ENCODE results near the gene MEPCE.

MEPCE gene

DNA sequence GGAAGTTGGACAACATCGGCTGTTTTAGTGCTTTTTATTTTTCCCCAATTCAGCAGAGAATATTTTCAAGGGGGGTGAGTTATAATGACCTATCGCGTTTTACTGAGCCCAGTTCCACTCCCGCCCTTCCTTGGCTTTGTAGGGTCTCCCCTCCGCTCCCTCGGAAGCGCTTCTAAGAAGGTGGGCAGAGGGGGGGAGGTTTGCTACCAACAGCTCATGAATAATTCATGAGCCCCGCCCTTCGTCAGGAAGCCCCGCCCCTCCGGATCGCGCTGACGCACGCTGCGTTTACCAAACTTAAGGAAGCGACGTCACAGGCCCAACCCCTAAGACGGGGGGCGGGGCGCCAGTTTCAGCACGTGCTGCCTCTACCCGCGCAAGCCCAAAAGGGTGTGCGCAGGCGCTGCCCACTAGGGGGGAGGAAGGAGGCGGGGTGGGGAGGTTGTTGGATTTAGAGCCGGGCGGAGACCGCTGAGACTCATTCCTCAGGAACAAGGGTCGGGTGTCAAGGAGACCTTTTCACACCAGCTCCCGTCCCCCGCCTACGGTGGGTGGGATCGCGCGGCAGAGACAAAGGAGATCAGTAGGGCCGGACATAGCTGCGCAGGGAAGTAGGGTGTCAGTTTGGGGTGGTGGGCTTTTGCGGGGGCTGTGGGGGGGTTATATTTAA, 529 bp upstream of the MEPCE start (continued):
- TF ChIP-seq PRDM4 (tag by site-specific recombination; IDR thresholded peaks at IDR 0.05) (peak; percentile 61), ZBTB17 (tag by site-specific recombination; IDR thresholded peaks at IDR 0.05) (peak; percentile 3; the same call in 1 of the 2 replicates), MEIS1 (CRISPR knock-in tag; IDR thresholded peaks at IDR 0.05; ENCODE audit: borderline replicate concordance) (no peak), ZBTB49 (tag by site-specific recombination; IDR thresholded peaks at IDR 0.05; ENCODE audit: low read depth) (no peak), ZNF747 (tag by site-specific recombination; IDR thresholded peaks at IDR 0.05) (no peak), ZNF48 (tag by site-specific recombination; IDR thresholded peaks at IDR 0.05) (no peak), ZNF629 (tag by site-specific recombination; IDR thresholded peaks at IDR 0.05) (peak; percentile 100), PRDM1 (tag by site-specific recombination; IDR thresholded peaks at IDR 0.05) (no peak), ZNF624 (tag by site-specific recombination; IDR thresholded peaks at IDR 0.05) (no peak), ZBTB10 (tag by site-specific recombination; IDR thresholded peaks at IDR 0.05) (peak; percentile 8), GLI2 (tag by site-specific recombination; IDR thresholded peaks at IDR 0.05; ENCODE audit: borderline replicate concordance, low read depth) (no peak), ZNF677 (tag by site-specific recombination; IDR thresholded peaks at IDR 0.05) (no peak), ZNF692 (tag by site-specific recombination; IDR thresholded peaks at IDR 0.05) (no peak), ZSCAN16 (tag by site-specific recombination; IDR thresholded peaks at IDR 0.05) (no peak), ZBTB21 (tag by site-specific recombination; IDR thresholded peaks at IDR 0.05) (peak; percentile 98), ZBTB7A (tag by site-specific recombination; IDR thresholded peaks at IDR 0.05; ENCODE audit: low read depth) (peak; percentile 97), SCRT1 (tag by site-specific recombination; IDR thresholded peaks at IDR 0.05; ENCODE audit: borderline replicate concordance) (no peak), MYNN (tag by site-specific recombination; IDR thresholded peaks at IDR 0.05; ENCODE audit: borderline replicate concordance) (no peak), ZNF777 (tag by site-specific recombination; IDR thresholded peaks at IDR 0.05; ENCODE audit: borderline replicate concordance) (no peak), HOXD13 (CRISPR knock-in tag; IDR thresholded peaks at IDR 0.05; ENCODE audit: borderline replicate concordance) (no peak)
- TF ChIP-seq, protein P1, sequence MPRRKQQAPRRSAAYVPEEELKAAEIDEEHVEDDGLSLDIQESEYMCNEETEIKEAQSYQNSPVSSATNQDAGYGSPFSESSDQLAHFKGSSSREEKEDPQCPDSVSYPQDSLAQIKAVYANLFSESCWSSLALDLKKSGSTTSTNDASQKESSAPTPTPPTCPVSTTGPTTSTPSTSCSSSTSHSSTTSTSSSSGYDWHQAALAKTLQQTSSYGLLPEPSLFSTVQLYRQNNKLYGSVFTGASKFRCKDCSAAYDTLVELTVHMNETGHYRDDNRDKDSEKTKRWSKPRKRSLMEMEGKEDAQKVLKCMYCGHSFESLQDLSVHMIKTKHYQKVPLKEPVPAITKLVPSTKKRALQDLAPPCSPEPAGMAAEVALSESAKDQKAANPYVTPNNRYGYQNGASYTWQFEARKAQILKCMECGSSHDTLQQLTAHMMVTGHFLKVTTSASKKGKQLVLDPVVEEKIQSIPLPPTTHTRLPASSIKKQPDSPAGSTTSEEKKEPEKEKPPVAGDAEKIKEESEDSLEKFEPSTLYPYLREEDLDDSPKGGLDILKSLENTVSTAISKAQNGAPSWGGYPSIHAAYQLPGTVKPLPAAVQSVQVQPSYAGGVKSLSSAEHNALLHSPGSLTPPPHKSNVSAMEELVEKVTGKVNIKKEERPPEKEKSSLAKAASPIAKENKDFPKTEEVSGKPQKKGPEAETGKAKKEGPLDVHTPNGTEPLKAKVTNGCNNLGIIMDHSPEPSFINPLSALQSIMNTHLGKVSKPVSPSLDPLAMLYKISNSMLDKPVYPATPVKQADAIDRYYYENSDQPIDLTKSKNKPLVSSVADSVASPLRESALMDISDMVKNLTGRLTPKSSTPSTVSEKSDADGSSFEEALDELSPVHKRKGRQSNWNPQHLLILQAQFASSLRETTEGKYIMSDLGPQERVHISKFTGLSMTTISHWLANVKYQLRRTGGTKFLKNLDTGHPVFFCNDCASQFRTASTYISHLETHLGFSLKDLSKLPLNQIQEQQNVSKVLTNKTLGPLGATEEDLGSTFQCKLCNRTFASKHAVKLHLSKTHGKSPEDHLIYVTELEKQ (tag by site-specific recombination; IDR thresholded peaks at IDR 0.05; ENCODE audit: borderline replicate concordance), result peak; percentile 58; the same call in 1 of the 2 replicates
- TF ChIP-seq, protein P2, sequence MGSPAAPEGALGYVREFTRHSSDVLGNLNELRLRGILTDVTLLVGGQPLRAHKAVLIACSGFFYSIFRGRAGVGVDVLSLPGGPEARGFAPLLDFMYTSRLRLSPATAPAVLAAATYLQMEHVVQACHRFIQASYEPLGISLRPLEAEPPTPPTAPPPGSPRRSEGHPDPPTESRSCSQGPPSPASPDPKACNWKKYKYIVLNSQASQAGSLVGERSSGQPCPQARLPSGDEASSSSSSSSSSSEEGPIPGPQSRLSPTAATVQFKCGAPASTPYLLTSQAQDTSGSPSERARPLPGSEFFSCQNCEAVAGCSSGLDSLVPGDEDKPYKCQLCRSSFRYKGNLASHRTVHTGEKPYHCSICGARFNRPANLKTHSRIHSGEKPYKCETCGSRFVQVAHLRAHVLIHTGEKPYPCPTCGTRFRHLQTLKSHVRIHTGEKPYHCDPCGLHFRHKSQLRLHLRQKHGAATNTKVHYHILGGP (tag by site-specific recombination; IDR thresholded peaks at IDR 0.05), result no peak
- TF ChIP-seq, protein P3, sequence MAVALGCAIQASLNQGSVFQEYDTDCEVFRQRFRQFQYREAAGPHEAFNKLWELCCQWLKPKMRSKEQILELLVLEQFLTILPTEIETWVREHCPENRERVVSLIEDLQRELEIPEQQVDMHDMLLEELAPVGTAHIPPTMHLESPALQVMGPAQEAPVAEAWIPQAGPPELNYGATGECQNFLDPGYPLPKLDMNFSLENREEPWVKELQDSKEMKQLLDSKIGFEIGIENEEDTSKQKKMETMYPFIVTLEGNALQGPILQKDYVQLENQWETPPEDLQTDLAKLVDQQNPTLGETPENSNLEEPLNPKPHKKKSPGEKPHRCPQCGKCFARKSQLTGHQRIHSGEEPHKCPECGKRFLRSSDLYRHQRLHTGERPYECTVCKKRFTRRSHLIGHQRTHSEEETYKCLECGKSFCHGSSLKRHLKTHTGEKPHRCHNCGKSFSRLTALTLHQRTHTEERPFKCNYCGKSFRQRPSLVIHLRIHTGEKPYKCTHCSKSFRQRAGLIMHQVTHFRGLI (tag by site-specific recombination; IDR thresholded peaks at IDR 0.05), result peak; percentile 58; the same call in 1 of the 2 replicates

Data from HEK293 (cell line).